ENCODE results near the gene GIPC3.
"Not testable (repeated sequence)": the region's sequence is repeated elsewhere in the genome, so short reads cannot be mapped to it uniquely, and the experiment has no call there.

GIPC3 gene

DNA sequence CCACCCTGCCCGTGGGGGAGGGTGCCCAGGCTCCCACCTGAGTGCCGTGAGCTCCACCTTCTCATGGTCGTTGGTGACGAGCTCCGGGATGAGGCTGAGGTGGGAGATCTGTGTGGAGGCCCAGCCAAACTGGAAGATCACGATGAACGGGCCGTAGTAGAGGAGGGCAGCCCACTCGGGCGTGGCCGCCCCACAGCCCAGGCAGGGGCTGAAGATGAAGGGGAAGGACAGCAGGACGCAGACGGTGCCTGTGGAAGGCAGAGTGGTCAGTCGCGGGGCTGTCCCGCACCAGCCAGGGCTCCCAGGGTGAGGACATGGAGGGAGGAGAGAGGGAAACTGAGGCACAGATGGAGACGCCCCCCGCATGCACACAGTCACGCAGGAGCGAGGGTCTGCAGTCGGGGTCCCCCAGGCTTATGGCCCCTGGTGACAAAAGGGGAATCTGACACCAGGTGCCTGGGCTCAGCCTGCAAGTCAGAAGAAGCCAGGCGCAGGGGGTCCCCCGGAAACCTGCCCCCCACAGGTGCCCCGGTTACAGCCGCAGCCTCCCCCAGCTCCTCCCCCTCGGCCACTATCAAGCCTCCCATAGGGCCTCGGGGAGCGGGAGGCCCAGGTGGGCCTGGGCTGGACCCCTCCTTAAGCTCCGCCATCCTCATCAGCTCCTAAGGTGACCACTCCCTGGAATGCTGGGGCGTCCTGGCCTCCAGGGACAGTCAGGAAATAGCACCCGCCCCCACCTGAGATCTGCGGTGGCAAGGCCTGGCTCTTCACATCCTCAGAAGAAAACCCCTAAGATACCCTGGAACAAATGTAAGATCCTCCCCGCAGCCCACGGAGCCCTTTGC lies 34.1 kb upstream of the GIPC3 start:
- no peak for DNase-seq

DNA sequence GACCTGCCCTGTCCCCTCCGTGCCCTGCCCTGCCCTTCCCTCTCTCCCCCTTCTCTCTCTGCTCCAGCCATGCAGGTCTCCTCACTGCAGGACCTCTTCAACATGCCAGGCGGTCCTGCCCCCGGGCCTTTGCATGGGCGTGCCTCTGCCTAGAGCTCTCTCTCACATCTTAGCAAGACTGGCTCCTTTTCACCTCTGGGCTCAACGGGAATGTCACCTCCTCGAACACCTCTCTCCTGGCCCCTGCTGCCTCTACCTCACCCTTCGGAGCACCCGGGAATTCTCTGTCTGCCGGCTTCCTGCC lies 33.5 kb upstream of the GIPC3 start:
- DNase-seq = no peak

DNA sequence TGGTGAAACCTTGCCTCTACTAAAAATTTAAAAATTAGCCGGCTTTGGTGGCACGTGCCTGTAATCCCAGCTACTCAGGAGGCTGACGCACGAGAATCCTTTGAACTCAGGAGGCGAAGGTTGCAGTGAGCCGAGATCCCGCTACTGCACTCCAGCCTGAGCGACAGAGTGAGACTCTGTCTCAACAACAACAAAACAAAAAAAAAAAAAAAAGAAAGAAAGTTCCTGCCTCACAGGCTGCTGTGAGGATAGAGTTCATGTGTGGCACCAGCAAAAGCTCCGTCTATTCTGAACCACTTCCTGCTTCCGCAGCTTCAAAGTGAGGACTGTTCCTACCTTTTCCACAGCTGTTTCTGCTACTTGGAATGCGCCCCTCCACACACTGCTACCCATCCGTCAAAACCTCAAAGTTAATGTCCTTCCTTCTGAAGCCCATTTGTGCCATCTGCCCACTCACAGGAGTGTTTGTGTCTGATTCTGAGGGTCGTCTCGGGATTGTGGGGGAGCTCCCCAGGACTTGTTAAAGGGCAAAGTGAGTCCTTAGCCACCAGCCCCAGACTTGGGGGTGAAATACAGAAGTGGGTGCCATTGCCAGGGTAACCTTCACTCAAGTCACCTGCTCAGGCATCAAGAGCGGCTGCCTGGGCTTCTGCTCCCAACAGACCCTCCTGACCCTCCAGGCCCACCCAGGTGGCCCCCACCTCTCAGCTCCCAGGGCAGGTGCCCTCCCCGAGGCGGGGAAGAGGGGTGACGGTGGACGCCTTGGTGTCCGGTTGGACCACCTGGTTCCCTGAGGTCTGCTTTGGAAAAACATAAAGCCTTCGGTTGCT lies 30.8 kb upstream of the GIPC3 start:
- no peak for DNase-seq

DNA sequence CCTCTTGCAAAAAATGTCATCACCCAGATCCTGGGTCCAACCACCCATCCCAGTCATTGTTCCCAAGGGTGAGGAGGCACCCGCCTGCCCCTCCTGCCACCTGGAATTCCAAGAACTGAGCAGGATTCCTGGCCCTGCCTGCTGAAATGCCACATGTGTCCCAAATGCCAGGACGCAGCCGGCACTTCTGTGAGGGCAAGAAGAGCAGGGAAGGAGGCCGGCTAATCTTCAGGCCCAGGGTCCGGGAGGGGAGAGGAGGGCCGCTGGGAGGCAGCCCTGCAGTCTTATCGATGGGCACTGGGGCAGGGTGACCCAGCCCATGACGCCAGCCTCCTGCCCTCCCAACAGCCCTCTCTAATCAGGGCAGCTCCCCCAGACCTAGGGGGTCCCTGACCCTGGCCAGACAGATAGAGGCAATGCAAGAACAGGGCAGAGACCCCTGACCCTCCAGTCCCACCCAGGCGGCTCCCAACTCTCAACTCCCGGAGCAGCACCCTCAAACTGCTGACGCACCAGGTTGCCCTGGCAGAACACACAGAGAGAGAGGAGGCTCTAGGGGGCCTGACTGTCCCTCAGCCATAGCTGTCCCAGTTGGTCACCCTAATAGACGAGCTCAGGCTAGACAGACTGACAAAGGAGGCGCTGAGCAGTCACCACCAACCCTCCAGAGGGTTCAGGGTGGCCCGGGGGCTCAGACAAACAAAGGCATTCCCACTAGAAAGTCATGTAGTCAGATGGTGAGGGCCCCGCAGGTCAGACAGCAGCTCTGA lies 29.4 kb upstream of the GIPC3 start:
- DNase-seq = no peak

DNA sequence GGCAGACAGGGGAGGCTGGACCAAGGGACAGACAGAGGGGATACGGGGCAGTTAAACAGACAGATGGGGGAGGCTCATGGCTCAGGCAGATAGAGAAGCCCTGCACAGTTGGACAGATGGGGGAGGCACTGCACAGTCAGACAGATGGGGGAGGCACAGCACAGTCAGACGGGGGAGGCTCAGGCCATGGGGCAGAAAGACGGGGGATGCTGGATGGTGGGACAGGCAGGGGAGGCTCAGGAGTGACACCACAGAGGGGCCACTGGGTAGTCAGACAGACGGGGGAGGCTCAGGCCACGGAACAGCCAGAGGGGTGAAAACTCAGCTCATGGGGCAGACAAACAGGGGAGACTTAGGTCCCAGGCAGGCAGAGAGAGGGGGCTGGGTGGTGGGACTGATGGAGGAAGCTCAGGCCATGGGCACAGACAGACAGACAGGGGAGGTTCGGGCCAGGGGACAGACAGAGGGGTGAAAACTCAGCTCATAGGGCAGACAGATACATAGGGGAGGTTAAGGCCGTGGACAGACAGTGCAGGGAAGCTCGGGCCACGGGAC lies 28.8 kb upstream of the GIPC3 start:
- DNase-seq = no peak

DNA sequence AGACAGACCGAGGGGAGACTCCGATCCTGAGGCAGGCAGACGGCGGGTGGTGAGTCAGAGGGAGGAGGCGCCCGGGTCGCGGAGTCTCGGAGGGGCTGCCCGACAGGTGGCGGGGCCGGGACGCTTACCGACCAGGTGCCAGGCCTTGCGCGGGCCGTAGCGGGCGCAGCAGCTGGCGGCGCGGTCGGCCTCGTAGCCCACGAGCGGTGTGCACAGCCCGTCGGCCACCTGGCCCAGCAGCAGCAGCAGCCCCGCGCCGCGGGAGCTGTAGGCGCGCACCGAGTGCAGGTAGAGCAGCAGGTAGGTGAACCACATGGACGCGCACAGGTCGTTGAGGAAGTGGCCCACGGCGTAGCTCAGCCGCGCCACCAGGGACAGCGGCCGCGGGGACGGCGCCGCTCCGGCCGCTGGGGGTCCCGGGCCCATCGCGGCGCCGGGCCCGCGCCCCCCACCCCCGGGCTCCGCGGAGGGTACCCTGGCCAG lies 28.3 kb upstream of the GIPC3 start:
- DNase-seq = peak; percentile 19

DNA sequence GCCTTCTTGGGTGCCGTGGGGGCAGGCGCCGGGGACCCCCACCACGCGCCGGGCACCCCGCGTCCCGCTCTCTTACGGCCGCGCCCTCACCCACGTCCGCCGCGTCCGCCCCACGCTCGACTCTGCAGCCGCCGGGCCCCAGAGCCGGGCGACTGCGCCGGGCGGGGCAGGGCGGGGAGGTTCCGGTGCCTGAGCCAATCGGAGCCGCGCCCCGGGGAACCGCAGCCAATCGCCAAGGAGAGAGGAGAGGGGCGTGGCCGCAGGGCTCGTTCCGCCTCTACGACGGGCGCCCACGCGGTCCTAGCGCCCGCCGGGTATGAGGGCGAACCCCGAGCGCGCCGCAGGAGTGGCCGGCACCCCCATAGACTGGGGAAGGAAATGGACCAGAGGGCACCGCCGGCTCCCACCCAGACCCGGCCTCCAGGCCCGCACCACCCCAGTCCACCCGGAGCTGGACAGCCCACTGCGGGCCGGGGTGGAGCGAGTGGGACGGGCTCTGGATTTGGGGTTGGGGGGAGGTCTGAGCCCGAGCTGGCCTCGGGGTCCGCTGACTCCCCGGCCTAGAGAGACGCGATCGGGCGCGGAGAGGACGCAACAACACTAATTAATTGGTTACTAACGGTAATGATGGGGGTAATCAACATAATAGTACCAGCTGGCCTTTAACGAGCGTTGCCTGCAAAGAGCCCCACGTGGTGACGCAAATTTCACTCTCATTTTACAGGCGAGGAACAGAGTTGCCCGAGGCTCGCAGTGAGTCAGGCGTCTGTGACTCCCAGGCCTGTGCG lies 27.6 kb upstream of the GIPC3 start, which contains the start of gene MFSD12:
MFSD12 (minus strand) TSS at position 126 of the 788 bp plus-strand sequence. CDS start 183 bp downstream, outside the sequence.
- peak; percentile 95 for DNase-seq

DNA sequence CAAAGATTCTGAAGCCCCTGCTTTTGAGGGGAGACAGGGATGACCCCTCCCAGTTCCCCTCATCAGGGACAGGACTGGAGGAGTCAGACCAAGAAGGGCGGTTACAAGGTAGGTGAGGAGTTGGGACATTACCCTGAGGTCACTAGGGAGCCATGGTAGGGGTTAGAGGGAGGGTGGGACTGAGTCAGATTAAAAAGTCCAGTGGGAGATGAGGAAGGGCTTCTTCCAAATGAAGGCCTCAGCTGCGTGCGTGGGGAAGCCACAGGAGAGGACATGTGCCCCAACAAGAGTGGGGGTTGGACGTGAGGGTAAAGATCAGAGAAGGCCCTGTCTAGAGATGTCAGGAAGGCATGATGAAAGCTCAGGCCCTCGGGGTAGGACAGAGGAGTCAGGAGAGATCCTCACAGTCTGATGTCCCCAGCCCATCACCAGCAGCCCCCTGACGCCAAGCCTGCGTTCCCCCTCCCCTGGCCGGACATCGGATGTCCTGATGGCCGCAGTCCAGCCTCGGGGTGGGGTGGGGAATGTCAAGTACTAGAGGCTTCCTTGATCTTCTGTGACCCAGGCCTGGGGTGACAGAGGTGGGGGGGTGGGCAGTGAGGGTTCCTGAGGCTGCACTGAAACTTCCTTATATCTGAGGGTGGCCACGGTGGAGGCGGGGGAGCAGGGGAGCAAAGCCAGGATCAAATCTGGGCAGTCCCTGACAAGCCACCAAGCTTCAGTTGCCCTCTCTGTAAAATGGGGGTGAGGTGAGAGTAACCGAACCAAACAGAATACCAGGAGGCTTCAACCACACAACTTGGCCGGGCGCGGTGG lies 21.4 kb upstream of the GIPC3 start:
- DNase-seq = no peak

DNA sequence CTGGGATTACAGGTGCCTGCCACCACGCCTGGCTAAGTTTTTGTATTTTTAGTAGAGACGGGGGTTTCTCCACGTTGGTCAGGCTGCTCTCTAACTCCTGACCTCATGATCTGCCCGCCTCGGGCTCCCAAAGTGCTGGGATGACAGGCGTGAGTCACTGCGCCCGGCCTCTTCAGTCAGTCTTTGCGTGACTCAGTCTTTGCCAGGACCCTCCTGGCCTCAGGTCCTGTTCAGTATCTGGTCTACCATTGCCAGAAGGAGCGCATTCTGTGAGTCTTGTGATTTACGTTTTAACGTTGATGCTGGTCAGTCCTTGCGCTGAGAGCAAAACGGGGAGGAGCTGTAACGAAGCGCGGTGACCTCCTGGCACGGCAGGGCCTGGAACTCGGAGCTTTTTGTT lies 20.1 kb upstream of the GIPC3 start:
- no peak for DNase-seq

DNA sequence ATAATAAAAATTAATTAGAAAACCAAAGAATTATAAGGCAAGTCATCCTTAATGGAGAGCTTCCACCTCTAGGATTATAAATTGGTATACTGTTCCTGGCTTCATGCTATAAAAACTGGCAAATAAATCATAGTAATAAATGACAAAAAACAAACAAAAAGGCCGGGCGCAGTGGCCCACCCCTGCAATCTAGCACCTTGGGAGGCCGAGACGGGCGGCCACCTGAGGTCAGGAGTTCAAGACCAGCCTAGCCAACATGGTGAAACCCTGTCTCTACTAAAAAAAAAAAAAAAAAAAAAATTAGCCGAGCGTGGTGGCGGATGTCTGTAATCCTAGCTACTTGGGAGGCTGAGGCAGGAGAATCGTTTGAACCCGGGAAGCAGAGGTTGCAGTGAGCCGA lies 15.2 kb upstream of the GIPC3 start:
- DNase-seq = not testable (repeated sequence)

DNA sequence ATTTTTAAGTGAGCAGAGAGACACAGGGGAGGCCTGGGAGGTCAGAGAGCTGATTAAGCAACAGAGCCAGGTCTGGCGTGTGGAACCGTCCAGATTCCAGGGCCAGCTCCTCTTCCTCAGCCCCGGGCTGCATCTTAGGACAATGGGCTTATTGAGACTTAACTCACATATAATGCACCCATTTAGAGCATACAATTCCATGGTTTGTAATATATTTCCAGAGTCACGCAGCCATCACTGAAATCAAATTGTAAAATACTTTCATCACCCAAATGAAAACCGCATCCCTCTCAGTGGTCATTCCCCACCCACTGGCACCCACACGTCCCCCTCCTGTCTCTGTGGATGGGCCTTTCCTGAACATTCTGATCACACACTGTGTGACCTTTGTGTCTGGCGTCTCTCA lies 14.7 kb upstream of the GIPC3 start:
- DNase-seq = no peak

DNA sequence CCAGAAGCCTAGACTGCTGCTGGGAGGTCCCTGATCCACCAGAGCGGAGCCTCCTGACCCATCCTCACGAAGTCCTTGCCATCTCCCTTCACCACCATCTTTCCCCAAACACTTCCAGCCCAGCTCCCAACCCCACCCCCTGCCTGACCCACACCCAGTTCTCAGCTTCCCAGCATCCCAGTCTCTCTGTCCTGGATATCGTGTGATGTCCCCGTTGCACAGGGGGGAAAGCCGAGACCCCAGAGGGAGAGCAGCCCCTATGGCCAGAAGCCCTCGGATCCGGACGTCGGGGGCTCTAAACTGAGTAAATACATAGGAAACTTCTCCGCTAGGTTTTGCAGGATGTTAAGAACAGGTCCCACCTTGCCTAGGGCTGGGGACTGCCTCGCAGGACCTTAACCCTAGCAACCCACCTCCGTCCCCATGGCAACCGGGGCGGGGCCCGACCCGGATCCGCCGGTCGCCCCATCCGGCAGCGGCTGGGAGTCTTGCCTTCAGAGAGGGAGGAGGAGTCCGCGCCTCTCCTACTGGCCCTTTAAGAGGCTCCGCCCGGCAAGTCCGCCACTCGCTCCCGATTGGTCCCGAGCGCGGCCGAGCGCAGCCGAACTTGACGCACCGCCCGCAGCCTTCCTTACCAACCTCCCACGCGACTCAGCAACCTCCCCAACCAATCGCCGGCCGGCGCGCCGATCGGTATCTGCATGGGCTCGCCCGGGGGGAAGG lies 13.0 kb upstream of the GIPC3 start:
- peak; percentile 99 for DNase-seq

DNA sequence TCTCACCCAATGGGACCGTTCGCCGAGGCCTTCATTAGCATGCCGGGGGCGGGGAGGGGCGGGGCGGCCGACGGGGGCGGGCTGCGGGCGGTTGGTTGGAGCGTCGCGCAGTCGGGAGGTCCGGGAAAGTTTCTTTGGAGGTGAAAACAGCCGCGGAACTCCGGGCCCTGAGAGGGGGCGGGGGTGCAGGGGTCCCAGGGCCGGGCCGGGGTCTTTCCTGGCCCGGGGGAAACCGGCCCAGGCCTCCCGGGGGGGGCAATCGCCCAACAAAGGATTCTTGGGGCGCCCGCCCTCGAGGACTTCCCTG lies 12.5 kb upstream of the GIPC3 start, which contains the start of gene HMG20B:
HMG20B (plus strand) TSS at position 90 of the 307 bp plus-strand sequence. CDS start 366 bp downstream, outside the sequence.
- no peak for DNase-seq

DNA sequence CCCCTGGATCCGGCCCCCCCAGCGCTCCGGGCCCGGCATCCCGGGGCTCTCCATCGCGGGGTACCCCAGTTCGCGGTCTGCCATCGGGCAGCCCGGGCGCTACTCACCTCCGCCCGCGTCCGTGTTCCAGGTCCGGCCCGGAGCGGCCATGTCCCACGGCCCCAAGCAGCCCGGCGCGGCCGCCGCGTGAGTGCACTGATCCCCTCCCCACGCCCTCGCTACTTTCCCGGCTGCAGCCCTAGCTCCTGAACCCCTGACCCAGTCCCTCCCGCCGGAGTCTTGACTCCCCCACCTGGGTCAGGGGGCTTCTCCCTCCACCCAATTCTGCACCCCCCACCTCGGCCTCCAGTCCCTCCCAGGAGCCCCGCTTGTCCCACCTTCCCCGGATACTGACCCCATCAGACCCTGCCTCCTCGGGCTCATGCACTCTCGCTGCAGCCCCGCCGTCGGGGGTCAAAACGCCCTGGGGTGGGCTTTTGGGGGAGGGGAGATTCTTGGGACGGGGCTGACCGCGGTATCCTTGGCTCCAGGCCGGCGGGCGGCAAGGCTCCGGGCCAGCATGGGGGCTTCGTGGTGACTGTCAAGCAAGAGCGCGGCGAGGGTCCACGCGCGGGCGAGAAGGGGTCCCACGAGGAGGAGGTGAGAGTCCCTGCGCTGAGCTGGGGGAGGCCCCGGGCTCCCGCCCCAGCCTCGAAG lies 12.0 kb upstream of the GIPC3 start:
- no peak for DNase-seq

DNA sequence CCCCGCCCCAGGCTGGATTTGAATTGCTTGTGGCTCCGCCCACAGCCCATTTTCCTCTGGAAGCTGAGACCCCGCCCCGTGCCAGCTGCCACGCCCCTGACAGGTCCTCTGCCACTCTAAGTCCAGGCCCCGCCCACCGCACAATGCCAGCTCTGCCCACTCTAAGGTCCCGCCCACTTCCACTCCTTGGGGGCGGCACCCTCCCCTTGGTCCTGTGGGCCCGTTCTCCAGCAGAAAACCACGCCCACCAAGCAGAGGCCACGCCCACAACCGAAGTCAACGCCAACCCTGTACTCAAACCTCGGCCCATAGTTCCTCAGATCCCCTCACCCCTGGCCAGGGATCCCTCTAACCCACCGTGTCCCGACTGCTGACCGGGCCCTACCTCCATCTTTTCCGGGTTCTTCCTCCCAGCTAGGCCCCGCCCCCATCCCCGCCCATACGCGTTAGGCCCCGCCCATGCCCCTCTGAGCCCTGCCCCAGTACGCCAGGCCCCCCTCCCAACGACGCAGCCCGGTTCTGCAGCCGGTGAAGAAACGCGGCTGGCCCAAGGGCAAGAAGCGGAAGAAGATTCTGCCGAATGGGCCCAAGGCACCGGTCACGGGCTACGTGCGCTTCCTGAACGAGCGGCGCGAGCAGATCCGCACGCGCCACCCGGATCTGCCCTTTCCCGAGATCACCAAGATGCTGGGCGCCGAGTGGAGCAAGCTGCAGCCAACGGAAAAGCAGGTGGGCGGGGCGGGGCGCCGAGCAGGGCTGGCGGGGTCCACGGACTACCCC lies 11.2 kb upstream of the GIPC3 start:
- peak; percentile 81 for DNase-seq

DNA sequence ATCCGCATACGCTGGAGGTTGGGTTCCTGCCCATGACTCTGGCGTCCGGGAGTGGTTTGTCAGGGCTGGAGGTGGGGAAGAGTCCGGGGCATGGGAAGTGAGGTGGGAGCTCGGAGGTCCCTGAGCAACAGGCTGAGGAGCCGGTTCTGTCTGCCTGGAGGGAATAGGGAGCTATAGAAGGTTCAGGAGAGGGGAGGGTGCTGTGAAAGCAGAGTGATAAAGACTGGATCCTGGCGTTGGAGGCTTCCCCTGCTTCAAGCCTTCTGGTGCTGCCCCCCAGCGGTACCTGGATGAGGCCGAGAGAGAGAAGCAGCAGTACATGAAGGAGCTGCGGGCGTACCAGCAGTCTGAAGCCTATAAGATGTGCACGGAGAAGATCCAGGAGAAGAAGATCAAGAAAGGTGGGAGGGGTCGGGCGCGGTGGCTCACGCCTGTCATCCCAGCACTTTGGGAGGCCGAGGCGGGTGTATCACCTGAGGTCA lies 10.0 kb upstream of the GIPC3 start:
- peak; percentile 10 for DNase-seq

DNA sequence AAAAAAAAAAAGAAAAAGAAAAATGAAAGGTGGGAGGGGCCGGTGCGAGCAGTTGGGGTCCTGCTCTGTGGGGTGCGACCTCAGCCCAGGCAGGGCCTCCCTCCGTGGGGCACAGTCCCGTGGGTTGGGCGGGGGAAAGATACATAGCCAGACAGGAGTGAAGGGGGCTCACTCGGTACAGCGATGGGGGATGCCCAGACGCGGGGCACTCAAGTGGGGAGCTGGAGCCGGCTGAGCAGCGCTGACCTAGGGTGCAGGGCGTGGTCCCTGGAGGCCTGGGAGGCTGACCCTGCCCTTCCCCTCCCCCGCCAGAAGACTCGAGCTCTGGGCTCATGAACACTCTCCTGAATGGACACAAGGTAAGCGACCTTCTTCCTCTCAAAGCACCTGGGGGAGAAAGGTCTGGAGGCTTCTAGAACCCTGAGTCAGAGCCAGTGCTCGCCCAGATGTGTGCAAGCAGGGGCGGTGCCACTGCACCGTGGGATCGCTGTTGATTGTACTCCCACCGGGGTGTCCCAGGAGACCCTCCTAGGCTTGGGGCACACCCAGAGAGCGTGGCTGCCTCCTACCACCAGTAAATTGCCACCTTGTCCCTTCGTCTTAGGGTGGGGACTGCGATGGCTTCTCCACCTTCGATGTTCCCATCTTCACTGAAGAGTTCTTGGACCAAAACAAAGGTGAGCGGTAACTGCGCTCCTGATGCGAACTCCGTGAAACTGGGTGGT lies 9.2 kb upstream of the GIPC3 start:
- DNase-seq = no peak

Measured in COR-L47 (cell line).